SIG-M5 treated with dmso at 0.1 percent for 504 hours (cell line): ENCODE results near the gene SND1.

Experiments used
- DNase-seq: peaks from one replicate; lab custom pipeline; 2025; ENCODE audit not compliant: unreplicated experiment; lab: John Stamatoyannopoulos, UW

The SND1 gene

GRCh38 chr7:127928222-127928621, 276.2 kb downstream of the SND1 start:
- DNase-seq = no peak

- no peak for DNase-seq
These were observed 276.9 kb downstream of the SND1 start for GRCh38 chr7:127928852-127929251.

GRCh38 chr7:127930341-127931328, 278.6 kb downstream of the SND1 start:
- DNase-seq = no peak

GRCh38 chr7:127932076-127932475, 280.1 kb downstream of the SND1 start:
- no peak for DNase-seq

DNA sequence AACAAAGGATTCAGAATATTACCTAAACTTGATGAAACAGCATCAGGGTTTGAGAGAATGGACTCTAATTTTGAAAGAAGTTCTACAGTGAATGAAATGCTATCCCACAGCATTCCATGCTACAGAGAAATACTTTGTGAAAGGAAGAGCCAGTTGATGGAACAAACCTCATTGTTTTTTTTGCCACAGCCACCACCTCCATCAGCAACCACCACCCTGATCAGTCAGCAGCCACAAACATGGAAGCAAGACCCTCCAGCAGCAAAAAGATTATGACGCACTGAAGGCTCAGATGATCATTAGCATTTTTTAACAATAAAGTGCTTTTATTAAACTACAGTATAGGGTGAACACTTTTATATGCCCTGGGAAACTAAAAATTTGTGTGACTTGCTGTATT, 280.5 kb downstream of the SND1 start:
- DNase-seq = no peak

- no peak for DNase-seq
These were observed 281.2 kb downstream of the SND1 start for GRCh38 chr7:127933146-127933545.

DNA sequence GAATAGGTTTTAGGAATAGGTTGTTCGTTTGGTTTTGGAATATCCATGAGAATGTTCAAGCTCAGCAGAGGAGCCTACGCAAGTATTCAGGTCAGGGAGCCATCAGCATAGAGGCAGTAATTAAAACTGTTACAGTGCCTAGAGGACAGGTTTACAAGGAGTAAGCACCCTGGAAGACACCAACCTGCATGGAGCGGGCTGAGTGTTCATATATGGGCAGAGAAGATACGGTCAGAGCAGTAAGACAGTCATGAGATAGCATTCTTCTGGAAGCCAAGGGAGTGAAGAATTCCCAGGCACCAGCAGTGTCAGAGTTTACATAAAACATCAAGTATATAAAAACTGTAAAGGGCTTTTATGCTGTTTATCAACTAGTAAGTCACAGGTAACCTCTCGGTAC, 282.7 kb downstream of the SND1 start:
- no peak for DNase-seq

DNA sequence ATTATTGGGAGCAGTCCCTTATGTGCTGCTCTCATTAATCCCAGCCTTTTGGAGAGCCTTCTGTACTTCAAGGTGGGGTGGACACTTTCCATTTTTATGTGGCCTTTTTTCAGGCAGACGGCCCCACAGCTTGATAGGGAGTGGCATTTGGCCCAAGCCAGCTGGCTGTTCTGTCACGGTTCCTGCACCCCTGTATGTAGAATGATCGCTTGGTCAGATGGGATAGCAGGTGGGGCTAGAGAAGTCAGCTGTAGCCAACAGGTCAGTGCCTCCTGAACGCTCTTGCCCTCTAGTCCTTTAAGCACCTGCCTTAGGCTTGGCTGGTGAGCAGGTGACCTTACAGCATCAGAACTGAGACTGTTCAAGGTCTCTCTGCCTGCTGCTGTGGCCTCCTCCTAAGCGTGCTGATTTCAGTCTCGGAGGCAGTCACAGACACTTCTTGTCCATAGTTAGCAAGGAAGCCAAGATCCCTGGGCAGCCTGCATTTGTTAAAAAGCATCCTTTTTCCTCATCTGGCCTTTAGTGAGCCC, 283.9 kb downstream of the SND1 start:
- DNase-seq = no peak

- no peak for DNase-seq
These were observed 285.2 kb downstream of the SND1 start for GRCh38 chr7:127937066-127937680.

- DNase-seq = no peak
These were observed 286.6 kb downstream of the SND1 start for GRCh38 chr7:127938588-127938987.

GRCh38 chr7:127940381-127941160, 288.6 kb downstream of the SND1 start:
- no peak for DNase-seq

DNA sequence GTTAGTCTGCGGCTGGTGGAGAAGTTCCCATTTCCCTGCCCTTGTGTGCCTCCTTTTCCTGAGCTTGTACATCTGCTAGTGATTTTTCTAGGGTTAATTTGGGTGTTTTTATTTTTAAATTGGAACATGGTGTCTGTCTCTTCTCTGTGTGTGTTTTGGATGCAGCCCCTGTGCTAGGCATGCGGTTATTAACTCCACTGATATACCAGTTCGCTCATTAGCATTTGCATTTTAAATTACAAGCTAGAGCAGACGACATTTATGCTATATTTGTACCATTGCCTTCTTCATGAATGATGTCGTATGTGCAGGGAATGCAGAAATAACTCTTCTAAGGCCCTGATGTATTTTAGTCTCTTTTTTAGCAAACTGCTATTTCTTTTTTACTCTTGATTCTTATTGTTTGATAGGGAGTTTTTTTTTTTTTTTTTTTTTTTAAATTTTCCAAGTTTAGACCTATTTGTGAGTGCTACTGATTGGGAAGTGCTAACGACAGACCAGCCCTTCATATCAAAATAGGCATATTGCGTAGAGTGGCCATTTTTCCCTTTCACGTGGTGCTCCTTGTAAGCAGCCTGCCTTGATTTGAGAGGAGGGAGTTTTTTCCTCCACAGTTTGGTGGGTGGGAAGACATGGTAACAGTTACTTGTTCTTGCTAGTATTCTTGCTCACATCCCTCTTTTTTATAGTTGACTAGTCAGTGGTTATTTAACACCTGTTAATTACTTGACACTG, 289.6 kb downstream of the SND1 start:
- DNase-seq = no peak

DNA sequence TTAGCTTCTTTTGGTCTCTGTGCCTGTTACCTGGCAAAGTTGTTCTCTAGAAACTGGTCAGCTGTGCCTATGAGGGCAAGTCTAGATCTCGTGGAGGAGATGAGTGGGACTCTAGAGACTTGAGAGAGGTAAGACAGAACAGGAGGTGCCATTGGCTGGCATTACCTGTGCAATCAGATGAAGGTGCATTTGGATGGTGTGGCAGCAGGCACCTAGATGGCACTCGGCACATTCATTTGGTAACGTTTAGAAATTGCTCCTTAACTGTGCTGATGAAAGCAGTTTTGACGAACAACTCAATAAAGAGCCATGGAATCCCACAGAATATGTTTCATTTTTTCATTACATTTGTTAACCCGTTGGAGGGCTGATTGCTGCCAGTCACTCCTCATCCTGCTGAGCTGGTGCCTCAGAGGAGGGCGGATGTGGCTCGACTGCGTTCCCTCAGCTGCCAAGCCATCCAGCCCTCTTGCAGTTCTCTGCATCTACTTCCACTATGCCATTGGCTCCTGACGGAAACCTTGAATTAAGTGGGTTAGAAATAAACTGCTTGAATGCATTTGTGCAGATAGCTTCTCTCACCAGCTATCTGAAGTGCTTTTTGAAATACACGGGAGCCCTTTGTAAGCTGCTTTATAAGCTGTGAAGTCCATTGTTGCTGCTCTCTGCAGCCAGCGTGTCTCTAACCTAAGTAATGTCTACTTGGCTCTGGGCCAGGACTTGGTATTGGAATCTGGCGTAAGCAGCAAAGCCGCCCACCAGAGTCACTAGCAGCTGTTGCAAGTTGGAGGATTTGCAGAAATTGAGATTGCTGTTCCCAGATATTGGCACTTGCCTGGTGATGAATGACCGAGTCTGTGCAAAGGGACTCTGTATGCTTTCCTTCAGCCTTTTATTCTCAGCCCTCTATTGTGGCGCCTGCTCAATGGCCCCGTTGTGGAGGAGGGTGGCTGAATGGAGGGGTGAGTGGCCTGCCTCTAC, 291.8 kb downstream of the SND1 start:
- DNase-seq = no peak

DNA sequence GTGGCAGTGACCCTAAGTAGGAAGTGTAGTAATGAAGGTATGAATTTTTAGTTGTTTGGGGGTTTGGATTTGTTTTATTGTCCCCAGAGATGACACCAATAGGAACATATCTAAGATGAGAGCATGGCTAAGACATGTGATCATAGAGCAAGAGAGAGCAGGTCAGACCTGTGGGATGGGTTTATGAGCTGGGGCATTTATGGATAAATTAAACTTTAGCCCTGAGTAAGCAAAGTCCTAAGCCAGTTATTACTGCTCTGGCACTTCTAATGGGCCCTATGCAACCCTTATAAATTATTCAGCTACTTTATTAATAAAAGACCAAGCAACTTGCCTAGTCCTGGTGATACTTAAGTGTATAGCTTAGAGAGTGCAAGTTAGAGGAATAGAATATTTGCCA, 294.1 kb downstream of the SND1 start:
- DNase-seq = no peak

GRCh38 chr7:127946847-127947246, 294.9 kb downstream of the SND1 start:
- DNase-seq = no peak

- DNase-seq = no peak
These were observed 296.3 kb downstream of the SND1 start for GRCh38 chr7:127948312-127948711.

- no peak for DNase-seq
These were observed 296.9 kb downstream of the SND1 start for GRCh38 chr7:127948930-127949329.

DNA sequence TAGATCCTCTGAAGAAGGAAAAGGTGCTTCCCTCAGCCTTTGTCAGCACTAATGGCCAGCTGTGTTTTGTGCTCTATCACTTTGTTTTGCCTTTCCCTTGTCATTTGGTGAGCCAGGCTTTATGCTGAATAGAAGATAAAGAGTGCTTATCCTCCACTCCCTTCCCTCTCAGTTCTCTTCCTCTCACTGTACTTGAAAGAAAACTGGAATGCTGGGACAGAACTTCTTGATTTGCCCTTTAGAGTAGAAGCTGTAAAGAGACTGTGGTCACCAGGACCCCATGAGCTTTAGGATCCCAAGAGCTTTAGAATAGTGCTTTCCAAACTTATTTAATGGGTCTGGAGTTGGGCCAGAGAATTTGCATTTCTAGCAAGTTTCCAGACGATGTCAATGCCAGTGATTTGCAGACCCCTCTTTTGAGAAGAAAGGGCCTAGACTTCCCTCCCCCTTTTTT, 297.8 kb downstream of the SND1 start:
- DNase-seq = no peak

DNA sequence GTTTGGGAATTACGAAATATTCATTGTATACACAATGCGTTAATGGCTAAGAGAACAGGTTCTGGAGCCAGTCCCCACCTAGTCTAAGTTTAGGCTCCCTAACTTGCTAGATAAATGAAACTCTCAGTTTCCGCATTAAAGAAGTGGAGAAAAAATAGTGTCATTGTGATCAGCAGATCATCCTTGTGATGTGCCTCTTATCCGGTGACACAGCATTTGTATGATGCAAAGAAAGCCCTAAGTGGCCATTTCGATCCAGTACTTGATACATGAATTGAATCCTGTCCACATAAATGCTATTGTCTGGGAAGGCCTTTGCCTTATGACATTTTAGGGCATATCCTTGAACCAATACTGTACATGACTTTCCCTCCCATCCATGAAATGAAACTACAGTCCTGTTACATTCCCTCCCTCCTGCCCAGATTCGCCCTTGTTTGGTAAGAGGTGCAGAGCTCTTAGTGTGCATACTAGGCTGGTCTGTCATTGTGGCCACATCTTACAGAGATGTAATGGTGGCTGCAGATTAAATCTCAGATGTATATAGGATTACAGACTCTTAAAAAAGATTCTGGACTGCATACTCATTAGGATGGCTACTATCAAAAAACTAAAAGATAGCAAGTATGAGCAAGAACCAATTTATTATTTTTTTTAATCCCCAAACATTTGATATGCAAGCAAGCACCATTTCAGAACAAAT, 298.4 kb downstream of the SND1 start:
- no peak for DNase-seq
